Esophagus muscularis mucosa (tissue), 4 donors: ENCODE results near the gene ASB13. TPM values are rescaled to one million over a fixed set of nuclear protein-coding genes. Genes with fewer than 3 reads are reported as not detected.

Experiments used
- DNase-seq: peaks from one replicate; pipeline ENCODE4 v3.0.0-alpha.2; 2017; ENCODE audit errors: extremely low spot score
- H3K27ac ChIP-seq, 4 donors: fragments of 200-600 bp; sonication (generic); replicated peaks in 1 of 4; 1 replicate in 3 of 4; 2 replicates in 1 of 4; pipeline ENCODE4 v1.5.1; 2016 to 2019; ENCODE audit warnings: mild to moderate bottlenecking in 1 of 4
- H3K27me3 ChIP-seq, 4 donors: fragments of 200-600 bp; sonication (generic); one replicate each; pipeline versions ENCODE4 v1.5.1 to v1.6.0; 2016 to 2019
- H3K36me3 ChIP-seq, 4 donors: fragments of 200-600 bp; sonication (generic); one replicate each; pipeline ENCODE4 v1.5.1; 2016 to 2019
- H3K4me1 ChIP-seq, 4 donors: fragments of 200-600 bp; sonication (generic); one replicate each; pipeline ENCODE4 v1.5.1; 2016 to 2019
- H3K4me3 ChIP-seq, 4 donors: fragments of 200-600 bp; sonication (generic); 1 replicate in 2 of 4; 2 replicates in 2 of 4; pipeline ENCODE4 v1.5.1; 2016 to 2019; ENCODE audit warnings: mild to moderate bottlenecking in 4 of 4, moderate library complexity in 1 of 4
- H3K9me3 ChIP-seq, 4 donors: fragments of 200-600 bp; sonication (generic); 1 replicate in 3 of 4; 2 replicates in 1 of 4; pipeline ENCODE4 v1.5.1; 2016 to 2019
- CTCF ChIP-seq, 3 experiments: fragments of 200-600 bp in 2 of 3; fragments of 450-650 bp in 1 of 3; sonication (generic) in 2 of 3; IDR thresholded peaks; one replicate each; pipeline ENCODE4 v1.5.1; 2017 to 2019; ENCODE audit warnings: antibody characterized with exemption in 3 of 3, mild to moderate bottlenecking in 2 of 3, moderate library complexity in 1 of 3
- EP300 ChIP-seq: sonication (generic); formaldehyde crosslinking; IDR thresholded peaks from one replicate; pipeline ENCODE4 v1.6.1; 2017; ENCODE audit warnings: antibody characterized with exemption
- POLR2A ChIP-seq: fragments of 450-650 bp; IDR thresholded peaks from one replicate; pipeline ENCODE4 v1.6.1; 2017; ENCODE audit warnings: antibody characterized with exemption, moderate library complexity, mild to moderate bottlenecking, low read depth
- POLR2AphosphoS5 ChIP-seq, 2 donors: sonication (generic); formaldehyde crosslinking; IDR thresholded peaks; one replicate each; pipeline ENCODE4 v1.6.1; 2017; ENCODE audit warnings: antibody characterized with exemption in 2 of 2
- WGBS: methylation state at CpG from one replicate; pipeline ENCODE4 v1.1.5; 2018; 5-methylcytosine and 5-hydroxymethylcytosine counted together
- intact Hi-C: fragments of 100-400 bp; cut with DNase I; formaldehyde crosslinking; loops from one replicate; pipeline ENCODE4 v1.15.1; 2023
- total RNA-seq, 4 donors: library from RNA; depleted of rRNA; stranded (reverse); fragments of >200 nt; gene quantifications; one replicate each; pipeline versions ENCODE4 v1.1.0 to v1.2.1, GENCODE V29; 2016

The ASB13 gene
- total RNA-seq, 4 donors from 2014 or later, result 15.4 to 24.0 (median 17.4) TPM

GRCh38 chr10:5641501-5641900, 24.9 kb downstream of the ASB13 start:
- DNase-seq, result no peak
- Histone ChIP-seq H3K27me3 (no peaks in the 10 kb centered on the region), H3K27ac (no peak overlapping the region), H3K9me3 (no peaks in the 10 kb centered on the region), H3K4me3 (no peak overlapping the region), H3K4me1 (peaks cover 4 to 37% (median 26%) of the 10 kb centered on the region in 4 donors), H3K36me3 (peaks cover 41 to 71% (median 54%) of the 10 kb centered on the region in 4 donors)
- intact Hi-C loops, result no loop called here
- WGBS, result 91% methylated on average over 22 of the region's 25 CpGs
- TF ChIP-seq CTCF (IDR thresholded peaks at IDR 0.05) (no peak), POLR2A (no peak), EP300 (no peak), POLR2AphosphoS5 (IDR thresholded peaks at IDR 0.05) (no peak)

- Histone ChIP-seq H3K27ac (no peak overlapping the region), H3K27me3 (no peaks in the 10 kb centered on the region), H3K4me3 (no peak overlapping the region), H3K4me1 (peaks cover 4 to 27% (median 16%) of the 10 kb centered on the region in 4 donors), H3K36me3 (peaks cover 41 to 63% (median 52%) of the 10 kb centered on the region in 4 donors), H3K9me3 (no peaks in the 10 kb centered on the region)
- intact Hi-C loops, result no loop called here
- no peak for DNase-seq
- TF ChIP-seq CTCF (IDR thresholded peaks at IDR 0.05) (no peak), POLR2A (no peak), POLR2AphosphoS5 (IDR thresholded peaks at IDR 0.05) (no peak), EP300 (no peak)
- 93% methylated on average over 13 of the region's 13 CpGs for WGBS
Observed at GRCh38 chr10:5640501-5640900, 25.9 kb downstream of the ASB13 start.

- Histone ChIP-seq H3K36me3 (peaks cover 41 to 63% (median 51%) of the 10 kb centered on the region in 4 donors), H3K4me1 (peaks cover 4 to 22% (median 13%) of the 10 kb centered on the region in 4 donors), H3K9me3 (no peaks in the 10 kb centered on the region), H3K27ac (no peak overlapping the region), H3K4me3 (no peak overlapping the region), H3K27me3 (no peaks in the 10 kb centered on the region)
- intact Hi-C loops, result no loop called here
- WGBS, result 95% methylated on average over 3 of the region's 12 CpGs
- TF ChIP-seq CTCF (IDR thresholded peaks at IDR 0.05) (no peak), POLR2A (no peak), EP300 (no peak), POLR2AphosphoS5 (IDR thresholded peaks at IDR 0.05) (no peak)
- DNase-seq, result no peak
Observed at GRCh38 chr10:5640036-5640435, 26.4 kb downstream of the ASB13 start.

DNA sequence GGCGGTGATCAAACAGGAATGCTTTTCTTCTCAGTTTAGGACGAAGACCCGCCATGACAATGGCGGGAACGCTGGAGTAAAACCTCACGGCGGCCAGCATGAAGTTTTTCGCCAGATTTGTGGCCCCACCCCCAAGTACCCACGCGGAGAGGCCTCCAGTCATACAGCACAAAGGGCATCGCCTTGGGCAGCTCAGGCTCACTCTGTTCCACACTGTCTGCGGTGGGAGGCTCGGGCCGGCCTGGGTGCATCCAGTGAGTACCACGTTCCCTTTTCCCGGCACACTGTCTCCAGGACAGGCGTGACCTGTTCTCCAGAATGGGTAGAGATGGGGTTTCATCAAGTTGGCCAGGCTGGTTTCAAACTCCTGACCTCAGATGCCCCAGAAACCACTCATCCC, 27.3 kb downstream of the ASB13 start:
- no peak overlapping the region for H3K4me3 ChIP-seq
- WGBS, result 98% methylated on average over 17 of the region's 17 CpGs
- no peaks in the 10 kb centered on the region for H3K9me3 ChIP-seq
- H3K36me3 ChIP-seq, result peaks cover 36 to 53% (median 45%) of the 10 kb centered on the region in 4 donors
- TF ChIP-seq POLR2A (no peak), EP300 (no peak), POLR2AphosphoS5 (IDR thresholded peaks at IDR 0.05) (no peak), CTCF (IDR thresholded peaks at IDR 0.05) (no peak)
- peaks cover 4 to 14% (median 5%) of the 10 kb centered on the region in 4 donors for H3K4me1 ChIP-seq
- no peak for DNase-seq
- intact Hi-C loops, result loop anchor here (10.0 kb wide), 1 partner anchor 236 kb away; no protein-coding TSS in a partner anchor
- H3K27me3 ChIP-seq, result no peaks in the 10 kb centered on the region
- H3K27ac ChIP-seq, result no peak overlapping the region

- H3K9me3 ChIP-seq, result no peaks in the 10 kb centered on the region
- no peak overlapping the region for H3K4me3 ChIP-seq
- peaks cover 32 to 48% (median 42%) of the 10 kb centered on the region in 4 donors for H3K36me3 ChIP-seq
- H3K4me1 ChIP-seq, result peaks cover 0 to 11% (median 2%) of the 10 kb centered on the region in 4 donors
- DNase-seq, result no peak
- TF ChIP-seq POLR2A (no peak), POLR2AphosphoS5 (IDR thresholded peaks at IDR 0.05) (no peak), EP300 (no peak), CTCF (IDR thresholded peaks at IDR 0.05) (no peak)
- no peak overlapping the region for H3K27ac ChIP-seq
- no peaks in the 10 kb centered on the region for H3K27me3 ChIP-seq
- intact Hi-C loops, result loop anchor here (10.0 kb wide), 1 partner anchor 236 kb away; no protein-coding TSS in a partner anchor
- WGBS, result 93% methylated on average over 10 of the region's 10 CpGs
Observed at GRCh38 chr10:5638494-5638893, 27.9 kb downstream of the ASB13 start.
